Measurements from ENCODE around the gene MAGEA10.
"Not testable (repeated sequence)": the region's sequence is repeated elsewhere in the genome, so short reads cannot be mapped to it uniquely, and the experiment has no call there.

The MAGEA10 gene

DNA sequence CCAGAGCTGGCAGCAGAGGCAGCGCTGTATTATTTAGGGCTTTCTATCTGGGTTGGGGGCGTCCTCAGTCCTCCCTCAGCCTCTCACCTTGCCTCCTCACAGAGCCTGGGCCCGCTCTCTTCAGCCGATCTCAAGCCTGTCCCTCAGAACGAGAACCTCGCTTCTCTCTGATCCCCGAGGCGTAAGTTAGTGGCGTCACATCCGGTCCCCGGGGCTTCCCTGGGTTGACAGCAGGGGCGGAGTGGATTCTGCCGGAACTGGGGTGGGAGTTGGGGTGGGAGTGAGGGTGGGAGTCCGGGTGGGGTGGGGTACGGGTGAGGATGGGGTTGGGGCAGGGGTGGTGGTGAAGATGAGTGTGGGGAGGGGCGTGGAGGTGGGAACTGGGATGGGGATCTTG, at the start of gene MAGEA10:
MAGEA10 (minus strand) TSS at position 190 of the 397 bp plus-strand sequence. CDS start 2,957 bp downstream, outside the sequence.
- DNase-seq, result no peak

DNA sequence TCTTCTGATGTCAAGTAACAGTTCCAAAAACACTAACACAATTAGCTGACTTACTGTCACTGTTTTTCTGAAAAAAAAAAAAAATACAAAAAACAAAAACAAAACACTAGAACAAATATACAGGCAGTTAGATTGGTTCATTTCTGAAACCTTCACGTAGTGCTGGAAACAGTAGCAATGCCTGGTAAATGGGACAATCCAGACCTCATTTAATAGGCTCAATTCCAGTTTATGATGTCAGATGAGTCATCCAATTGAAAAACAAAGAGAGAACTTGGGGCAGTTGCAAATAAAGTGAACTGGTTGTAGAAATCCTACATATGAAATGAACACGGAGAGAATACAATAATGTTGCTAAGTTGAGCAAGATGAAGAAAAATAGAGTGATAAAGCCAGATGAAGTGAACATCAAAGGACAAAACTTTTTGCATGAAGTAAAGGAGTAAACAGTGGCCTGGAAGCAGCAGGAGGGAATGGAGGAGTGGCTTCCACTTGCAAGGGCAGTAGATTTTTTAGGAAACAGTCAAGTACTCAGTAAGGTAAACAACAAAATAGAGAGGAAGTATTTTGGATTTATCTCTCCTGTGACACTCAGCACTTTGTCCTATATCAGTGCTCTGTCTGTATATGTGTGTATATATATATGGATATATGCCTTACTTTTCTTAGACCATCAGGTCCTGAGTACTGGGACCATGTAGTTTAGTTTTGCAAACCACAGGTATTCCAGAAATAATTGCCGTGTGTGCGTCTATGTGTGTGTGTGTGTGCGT, 39.3 kb upstream of the MAGEA10 start:
- DNase-seq, result no peak

DNA sequence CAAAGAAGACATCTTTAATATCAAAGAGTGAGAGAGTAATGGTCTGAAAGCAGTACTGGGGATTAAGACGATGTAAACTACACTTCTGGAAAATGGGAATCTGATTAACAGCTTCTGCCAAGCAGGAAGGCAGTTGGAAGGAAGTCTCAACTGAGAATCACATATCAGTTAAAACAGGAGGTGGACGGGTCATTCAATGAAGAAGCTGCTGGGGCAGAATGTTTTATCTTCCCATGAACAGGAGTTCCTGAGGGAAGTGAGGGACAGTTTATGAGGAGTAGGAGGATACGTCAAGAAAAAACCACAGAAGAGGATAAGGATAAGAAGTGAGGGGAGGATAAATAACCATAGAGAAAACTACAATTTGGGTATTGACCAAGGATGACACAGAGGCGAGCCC, 38.7 kb upstream of the MAGEA10 start:
- DNase-seq, result no peak

DNA sequence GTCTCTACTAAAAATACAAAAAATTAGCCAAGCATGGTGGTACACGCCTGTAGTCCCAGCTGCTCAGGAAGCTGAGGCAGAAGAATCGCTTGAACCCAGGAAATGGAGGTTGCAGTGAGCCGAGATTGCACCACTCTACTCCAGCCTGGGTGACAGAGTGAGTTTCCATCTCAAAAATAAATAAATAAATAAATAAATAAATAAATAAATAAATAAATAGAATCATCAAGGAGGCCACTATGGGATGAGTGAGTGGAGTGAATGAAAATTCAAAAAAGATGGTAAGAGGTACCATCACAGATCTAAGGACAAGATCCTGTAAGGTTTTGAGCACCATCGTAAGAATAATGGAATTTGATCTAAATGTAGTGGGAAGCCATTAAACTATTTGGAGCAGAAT, 37.5 kb upstream of the MAGEA10 start:
- DNase-seq, result not testable (repeated sequence)

DNA sequence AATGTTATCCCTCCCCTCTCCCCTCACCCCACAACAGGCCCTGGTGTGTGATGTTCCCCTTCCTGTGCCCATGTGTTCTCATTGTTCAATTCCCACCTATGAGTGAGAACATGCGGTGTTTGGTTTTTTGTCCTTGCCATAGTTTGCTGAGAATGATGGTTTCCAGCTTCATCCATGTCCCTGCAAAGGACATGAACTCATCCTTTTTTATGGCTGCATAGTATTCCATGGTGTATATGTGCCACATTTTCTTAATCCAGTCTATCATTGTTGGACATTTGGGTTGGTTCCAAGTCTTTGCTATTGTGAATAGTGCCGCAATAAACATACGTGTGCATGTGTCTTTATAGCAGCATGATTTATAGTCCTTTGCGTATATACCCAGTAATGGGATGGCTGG, 35.5 kb upstream of the MAGEA10 start:
- not testable (repeated sequence) for DNase-seq

DNA sequence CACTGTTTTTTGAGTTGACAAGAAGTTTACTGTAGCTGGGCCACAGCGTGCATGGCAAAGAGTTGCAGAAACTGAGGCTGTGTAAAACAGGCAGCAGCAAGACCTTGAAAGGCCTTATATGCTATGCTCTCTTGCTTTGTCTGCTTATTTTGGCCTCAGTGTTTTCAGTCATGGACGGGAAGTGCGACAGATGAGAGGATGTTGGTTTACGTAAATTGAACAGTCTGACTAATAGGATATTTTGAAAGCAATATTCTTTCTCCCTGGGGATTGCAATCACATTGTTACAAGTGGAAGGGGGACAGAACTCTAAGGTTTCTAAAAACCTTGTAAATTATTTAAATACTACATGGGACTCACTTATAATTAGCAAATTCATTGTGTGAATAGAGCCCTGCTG, 32.2 kb upstream of the MAGEA10 start:
- no peak for DNase-seq

DNA sequence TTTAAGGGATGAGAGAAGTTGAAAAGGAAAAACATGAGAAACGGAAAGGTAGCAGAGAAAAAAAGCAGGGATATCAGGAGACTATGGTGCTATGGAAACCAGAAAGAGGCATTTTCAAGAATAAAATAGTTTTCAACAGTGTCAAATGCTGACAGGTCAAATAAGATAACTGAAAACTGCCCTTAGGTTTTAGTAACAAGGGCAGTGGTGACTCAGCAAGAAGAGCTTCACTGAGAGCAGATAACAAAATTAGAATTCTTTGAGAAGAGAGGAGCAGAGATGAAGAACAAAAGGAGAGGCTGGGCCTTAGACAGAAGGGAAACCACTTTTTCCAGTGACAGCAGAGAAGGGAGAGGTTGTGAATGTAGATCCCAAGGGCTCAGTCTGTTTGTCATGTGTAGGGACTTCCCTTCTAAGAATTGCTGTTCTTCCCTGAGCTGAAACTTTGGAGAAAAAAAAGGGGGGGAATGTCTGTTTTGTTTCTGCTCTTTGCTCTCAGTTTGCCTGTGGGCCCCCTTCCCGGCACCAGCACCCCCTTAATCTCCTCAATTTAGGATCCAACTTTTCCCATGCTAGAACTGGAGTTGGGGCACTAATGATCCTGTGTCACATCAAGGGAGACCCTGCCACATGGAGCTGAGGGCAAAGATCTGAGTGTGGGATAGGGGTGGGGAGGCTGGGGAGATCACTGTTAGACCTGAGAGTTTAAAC, 26.8 kb upstream of the MAGEA10 start:
- no peak for DNase-seq

DNA sequence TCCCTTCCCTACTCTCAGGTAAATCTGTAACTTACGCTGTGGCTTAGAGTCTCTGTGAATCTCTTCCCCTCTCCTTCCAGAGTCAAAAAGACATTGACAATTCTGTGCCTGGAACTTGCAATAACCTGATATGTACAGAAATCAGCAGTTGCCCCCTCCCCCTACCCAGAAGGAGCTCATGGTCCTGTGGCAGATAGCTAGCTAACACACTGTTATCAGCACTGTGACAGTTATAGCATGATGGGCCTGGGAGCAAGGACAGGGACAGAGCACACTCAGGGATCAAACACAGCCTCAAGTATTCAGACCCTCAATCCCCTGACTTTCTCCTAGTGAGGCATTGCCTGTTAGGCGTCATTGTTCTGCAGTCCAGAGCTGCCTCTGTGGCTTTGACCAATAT, 18.7 kb upstream of the MAGEA10 start:
- no peak for DNase-seq

DNA sequence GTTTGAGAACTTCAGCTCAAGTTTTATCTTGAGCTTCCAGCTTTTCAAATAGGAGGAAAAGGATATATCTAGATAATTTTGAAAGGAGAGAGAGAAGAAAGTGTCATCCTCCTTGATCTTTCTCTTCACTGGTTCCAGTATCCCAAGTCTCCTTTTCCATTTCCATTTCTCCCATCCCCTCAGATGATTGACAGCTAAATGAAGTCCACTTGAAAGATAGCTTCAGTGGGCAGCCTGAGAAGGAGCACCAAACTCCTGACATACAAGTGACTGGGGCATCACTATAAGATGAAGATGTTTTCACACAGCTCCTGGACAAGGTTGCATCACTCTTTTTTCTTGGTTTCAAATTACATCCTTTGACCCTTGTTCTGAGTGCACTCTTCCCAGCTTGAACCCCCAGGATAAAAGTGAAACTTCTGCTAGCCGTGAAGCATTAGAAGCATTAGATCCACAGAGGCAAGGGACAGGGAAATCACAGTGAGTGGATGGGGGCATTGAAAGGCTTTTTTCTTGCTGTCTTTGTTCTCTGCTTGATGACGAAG, 17.5 kb upstream of the MAGEA10 start:
- DNase-seq, result no peak

DNA sequence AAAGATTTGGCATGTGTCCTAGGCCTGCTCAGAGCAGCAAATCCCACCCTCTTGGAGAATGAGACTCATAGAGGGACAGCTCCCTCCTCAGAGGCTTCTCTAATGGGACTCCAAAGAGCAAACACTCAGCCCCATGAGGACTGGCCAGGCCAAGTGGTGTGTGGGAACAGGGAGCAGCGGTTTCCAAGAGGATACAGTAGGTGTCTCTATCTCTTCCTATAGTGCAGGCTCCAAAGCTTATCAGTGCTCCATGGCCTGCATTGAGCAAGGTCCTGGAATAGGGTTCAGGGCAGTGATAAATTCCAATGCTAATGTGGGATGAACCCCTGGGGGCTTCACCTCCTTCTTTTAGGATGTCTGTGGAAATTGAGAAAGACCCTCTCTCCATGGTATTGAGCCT, 15.7 kb upstream of the MAGEA10 start:
- no peak for DNase-seq

DNA sequence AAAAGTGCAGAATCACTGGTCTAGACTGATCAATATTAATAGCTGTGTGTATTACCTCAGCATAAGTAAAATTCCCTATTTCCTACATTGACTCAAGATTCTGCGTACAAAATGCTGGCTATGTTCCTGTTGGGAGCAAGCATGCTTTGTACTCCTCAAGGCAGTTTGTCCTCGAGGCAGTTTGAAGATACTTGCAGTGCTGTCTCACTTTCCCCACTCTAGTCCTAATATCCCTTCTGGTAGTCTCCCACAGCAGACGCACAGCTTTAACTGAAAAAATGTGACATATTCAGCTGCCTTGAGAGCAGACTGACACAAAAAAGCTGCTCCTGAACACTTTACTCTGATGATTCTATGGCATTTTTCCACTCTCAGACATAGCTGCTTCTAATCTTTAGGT, 12.9 kb upstream of the MAGEA10 start:
- no peak for DNase-seq

DNA sequence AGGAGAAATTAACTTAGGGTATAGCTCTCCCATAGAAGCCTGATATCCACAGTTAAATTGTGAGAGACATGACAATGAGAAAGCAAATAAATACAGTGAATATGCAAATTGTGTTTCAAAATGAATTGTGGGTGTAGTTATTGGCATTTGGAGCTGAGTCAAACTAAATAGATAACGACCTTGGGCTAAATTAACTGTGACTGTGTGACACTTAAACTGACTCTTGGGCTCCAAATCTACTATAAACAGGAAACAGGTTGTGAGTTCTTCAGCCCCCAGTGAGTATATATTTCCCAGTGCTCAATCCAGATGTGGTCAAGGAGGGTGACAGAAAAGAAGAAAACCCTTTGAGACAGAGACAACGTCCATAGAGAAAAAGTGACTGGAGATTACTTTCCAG, 11.3 kb upstream of the MAGEA10 start:
- no peak for DNase-seq

DNA sequence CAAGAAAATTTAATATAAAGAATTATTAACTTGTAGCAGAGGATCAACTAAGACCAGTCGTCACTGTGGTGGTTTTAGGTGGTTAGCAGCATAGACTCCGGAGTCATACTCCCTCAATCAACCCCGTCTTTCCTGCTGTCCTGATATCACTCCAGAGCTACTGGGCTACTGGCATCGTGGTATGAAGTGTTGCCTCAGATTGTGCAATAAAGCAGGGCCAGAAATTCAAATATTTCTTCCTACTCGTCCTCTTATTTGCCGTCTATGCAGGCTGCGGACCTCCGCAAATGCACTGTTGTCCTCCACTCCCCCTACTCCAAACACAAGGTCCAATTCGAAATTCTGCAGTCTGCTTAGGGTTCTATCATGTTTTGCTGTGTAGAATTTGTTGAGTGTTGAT, 1.2 kb upstream of the MAGEA10 start:
- no peak for DNase-seq

DNA sequence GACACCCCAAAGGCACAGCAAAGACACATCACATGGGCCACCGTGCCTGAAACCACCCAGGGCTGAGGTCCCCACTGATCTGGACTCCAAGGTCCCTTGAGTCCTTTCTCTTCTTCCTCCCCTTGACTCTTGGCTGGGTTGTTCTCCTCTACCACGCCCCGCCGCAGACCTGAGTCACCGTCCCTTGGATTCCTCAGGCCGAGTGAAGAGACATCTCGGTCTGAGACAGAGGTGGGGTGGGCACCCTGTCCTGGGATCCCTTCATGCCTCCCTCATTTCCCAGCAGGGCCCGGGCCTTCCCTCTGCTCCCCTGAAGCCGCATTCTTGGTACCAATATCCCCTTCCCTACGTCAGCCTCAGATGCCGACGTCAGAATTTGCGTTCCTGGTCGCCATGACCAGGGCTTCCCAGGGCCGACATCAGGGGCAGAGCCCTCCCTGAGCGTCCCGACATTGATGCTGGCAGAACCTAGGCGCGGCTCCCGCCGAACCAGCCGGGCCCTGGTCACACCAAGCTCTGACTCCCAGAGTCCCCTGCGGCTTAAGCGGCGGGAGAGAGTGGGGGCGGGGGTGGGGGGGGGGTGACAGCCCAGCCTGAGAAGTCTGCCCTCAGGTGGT, 498 bp downstream of the MAGEA10 start:
- DNase-seq, result no peak

DNA sequence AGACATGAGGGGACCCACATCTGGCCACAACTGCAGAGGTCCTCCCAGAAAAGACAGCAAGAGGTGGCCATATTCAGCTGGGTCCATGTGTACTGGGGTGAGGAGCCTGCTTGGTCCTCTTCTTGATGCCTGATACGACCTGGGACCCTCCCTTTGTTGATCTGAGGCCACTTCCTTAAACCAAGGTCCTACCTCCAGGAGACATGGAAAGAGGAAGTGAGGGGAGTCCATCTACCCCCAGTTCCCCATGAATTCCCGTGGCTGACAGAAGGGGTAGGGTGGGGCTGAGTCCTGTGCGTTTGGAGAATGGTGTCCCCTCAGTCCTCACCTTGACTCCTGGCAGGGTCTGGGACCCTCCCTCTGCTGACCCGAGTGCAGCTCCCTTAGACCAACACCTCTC, 2.1 kb downstream of the MAGEA10 start:
- no peak for DNase-seq

DNA sequence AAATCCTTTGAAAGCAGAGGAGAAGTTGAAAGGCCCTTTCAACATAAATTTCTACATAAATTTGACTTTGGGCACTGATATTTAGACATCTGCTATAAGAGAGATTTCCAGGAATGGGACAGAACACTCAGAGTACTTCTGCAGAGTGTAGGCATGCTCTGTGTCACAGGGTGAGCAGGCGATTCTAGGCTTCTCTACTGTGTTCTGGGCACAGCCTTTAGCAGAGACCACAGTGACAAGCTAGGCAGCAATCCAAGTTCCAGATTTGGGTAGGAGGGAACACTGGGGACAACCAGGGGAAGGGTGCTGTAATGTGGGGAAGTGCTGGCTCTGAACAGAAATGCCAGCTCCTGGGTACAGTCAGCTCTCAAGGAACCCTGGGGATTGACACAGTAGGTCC, 6.9 kb downstream of the MAGEA10 start:
- no peak for DNase-seq

DNA sequence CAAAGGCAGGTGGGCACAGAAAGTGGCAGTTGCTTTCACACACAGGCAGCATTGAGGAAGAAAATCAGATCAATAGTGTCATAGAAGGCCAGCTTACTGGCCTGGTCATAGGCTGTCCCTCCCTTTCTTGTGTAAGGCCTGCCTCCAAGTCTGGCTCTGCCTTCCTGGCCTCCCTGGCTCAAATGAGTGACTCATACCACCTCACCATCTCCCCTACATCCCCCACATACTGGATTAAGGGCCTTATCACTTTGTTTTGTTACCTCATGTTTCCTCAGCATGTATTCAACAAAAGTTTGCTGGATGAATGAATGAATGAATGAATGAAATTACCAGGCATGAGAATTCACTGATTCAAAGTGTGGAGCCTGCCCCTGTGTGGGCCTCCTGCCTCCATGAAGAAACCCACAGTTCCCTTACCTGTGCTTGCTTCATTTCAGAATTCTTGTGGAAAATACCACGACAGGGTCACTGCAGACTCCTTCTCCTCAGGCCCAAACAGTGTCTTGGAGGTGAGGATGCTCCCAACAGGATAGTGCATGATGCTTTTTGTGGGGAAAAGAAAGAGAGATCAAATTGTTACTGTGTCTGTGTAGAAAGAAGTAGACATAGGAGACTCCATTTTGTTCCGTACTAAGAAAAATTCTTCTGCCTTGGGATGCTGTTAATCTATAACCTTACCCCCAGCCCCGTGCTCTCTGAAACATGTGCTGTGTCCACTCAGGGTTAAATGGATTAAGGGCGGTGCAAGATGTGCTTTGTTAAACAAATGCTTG, 9.1 kb downstream of the MAGEA10 start:
- not testable (repeated sequence) for DNase-seq

DNA sequence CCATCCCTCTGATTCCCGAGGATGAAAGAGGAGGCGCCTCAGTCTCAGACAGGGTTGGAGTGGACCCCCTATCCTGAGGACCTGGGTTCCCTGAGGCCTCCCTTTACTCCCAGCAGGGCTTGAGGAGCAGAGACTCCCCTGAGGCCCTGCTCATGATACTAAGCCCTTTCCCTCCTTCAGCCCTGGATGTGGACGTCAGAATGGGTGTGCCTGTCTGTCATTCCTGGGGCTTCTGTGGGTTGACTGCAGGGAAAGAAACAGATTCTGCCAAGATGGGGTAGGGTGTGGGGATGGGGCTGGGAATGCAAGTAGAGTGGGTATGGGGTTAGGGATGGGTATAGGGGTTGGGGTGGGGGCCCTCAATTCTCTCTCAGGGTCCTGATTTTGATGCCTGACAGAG, 21.1 kb downstream of the MAGEA10 start:
- no peak for DNase-seq

DNA sequence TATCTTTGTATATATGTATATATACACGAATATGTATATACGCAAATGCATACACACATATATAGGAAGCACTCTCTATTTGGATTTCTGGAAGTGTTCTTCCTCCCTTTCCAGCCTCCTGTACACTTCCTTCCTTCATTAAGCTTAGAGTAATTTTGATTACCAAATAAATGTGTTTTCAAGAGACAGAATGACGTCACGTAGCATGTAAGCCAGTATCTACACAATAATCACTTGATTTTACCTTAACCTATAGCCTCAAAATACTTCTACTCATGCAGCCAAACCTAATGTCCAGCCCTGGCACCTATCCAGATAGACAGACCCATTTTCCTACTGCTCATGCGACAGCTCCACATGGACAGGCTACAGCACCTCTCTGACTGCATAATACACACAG, 29.9 kb downstream of the MAGEA10 start:
- no peak for DNase-seq

DNA sequence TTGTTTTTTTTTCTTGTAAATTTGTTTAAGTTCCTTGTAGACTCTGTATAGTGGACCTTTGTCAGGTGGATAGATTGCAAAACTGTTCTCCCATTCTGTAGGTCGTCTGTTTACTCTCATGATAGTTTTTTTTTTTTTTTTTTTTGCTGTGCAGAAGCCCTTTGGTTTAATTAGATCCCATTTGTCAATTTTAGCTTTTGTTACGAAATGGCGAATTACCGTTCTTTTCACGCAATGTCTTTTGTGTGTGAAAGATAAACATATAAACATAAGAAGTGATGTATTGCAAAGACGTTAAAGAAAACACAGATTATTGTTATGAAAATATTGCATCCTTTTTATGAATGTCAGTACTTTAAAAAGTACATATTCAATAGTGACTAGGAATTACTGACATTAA, 34.5 kb downstream of the MAGEA10 start:
- no peak for DNase-seq

DNA sequence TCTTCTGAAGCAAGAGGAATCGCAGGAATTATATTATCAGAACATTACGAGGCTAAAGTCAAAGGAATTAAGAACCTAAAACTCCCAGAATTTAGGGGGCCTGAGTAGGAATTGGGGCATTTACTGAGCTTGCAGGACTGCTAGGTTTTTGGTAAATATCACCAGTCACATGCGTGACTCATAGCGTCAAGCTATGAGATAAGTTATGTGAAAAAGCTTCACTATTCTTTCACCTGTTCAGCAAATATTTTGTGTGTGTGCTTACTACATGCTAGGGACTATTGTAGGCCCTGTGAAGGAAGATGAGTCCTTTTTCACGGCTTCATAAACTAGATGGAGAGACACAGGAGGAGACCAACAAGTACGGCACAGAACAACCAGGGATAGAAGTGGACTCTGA, 52.2 kb downstream of the MAGEA10 start:
- DNase-seq, result no peak
